Neural progenitor cell (in vitro differentiated cells): ENCODE measurements around the gene TMEM184A. TPM values are rescaled to one million over a fixed set of nuclear protein-coding genes. Genes with fewer than 3 reads are reported as not detected.
A peak's percentile ranks its signal among the peaks of the same experiment; 100 is the strongest.
"Not testable (repeated sequence)": the region's sequence is repeated elsewhere in the genome, so short reads cannot be mapped to it uniquely, and the experiment has no call there.

Experiments used
- DNase-seq: peaks from one replicate; pipeline ENCODE4 v3.0.0-alpha.2; 2016; ENCODE audit warnings: low spot score
- H2AFZ ChIP-seq: fragments of 200-600 bp; sonication (generic); replicated peaks from 2 replicates; pipeline ENCODE4 v1.6.1; 2016; ENCODE audit warnings: antibody characterized with exemption
- H3F3A ChIP-seq: fragments of 200-600 bp; sonication (generic); 2 replicates; pipeline ENCODE4 v1.6.1; 2016; ENCODE audit warnings: antibody characterized with exemption, low read depth
- H3K27ac ChIP-seq: fragments of 200-600 bp; sonication (generic); 2 replicates; pipeline ENCODE4 v1.5.1; 2016; ENCODE audit warnings: mild to moderate bottlenecking
- H3K27me3 ChIP-seq: fragments of 200-600 bp; sonication (generic); 2 replicates; pipeline ENCODE4 v1.6.1; 2016; ENCODE audit warnings: mild to moderate bottlenecking, moderate library complexity
- H3K36me3 ChIP-seq: fragments of 200-600 bp; sonication (generic); 2 replicates; pipeline ENCODE4 v1.5.1; 2016
- H3K4me1 ChIP-seq: fragments of 200-600 bp; sonication (generic); 2 replicates; pipeline ENCODE4 v1.6.1; 2016; ENCODE audit warnings: mixed run types
- H3K4me2 ChIP-seq: fragments of 200-600 bp; sonication (generic); 2 replicates; pipeline ENCODE4 v1.6.1; 2016
- H3K4me3 ChIP-seq: fragments of 200-600 bp; sonication (generic); 2 replicates; pipeline ENCODE4 v1.5.1; 2016
- H3K79me2 ChIP-seq: fragments of 200-600 bp; sonication (generic); 2 replicates; pipeline ENCODE4 v1.6.1; 2016; ENCODE audit warnings: low read depth
- H3K9ac ChIP-seq: fragments of 200-600 bp; sonication (generic); 2 replicates; pipeline ENCODE4 v1.6.1; 2016
- H3K9me3 ChIP-seq: fragments of 200-600 bp; sonication (generic); 2 replicates; pipeline ENCODE4 v1.5.1; 2016; ENCODE audit warnings: low read depth
- H4K20me1 ChIP-seq: fragments of 200-600 bp; sonication (generic); 2 replicates; pipeline ENCODE4 v1.6.1; 2016; ENCODE audit warnings: low read depth
- H3K27ac Mint-ChIP-seq: 3 replicates; pipeline ENCODE4 v1.8.0; 2021; ENCODE audit warnings: mixed read lengths
- H3K27me3 Mint-ChIP-seq: 2 replicates; pipeline ENCODE4 v1.8.0; 2022; ENCODE audit warnings: low read depth, mild to moderate bottlenecking, inconsistent platforms, moderate library complexity, mixed read lengths; ENCODE audit not compliant: insufficient read depth
- H3K36me3 Mint-ChIP-seq: 3 replicates; pipeline ENCODE4 v1.8.0; 2021; ENCODE audit warnings: mixed read lengths
- H3K4me1 Mint-ChIP-seq: 3 replicates; pipeline ENCODE4 v1.8.0; 2021; ENCODE audit warnings: mixed read lengths
- H3K4me3 Mint-ChIP-seq: 3 replicates; pipeline ENCODE4 v1.8.0; 2021; ENCODE audit warnings: mild to moderate bottlenecking, moderate library complexity, mixed read lengths
- H3K9me3 Mint-ChIP-seq: 3 replicates; pipeline ENCODE4 v1.8.0; 2020; ENCODE audit warnings: mixed read lengths
- CTCF ChIP-seq: fragments of 200-600 bp; sonication (generic); IDR thresholded peaks from 2 replicates; pipeline ENCODE4 v1.5.1; 2017; ENCODE audit warnings: antibody characterized with exemption, mild to moderate bottlenecking
- EZH2 ChIP-seq: fragments of 200-600 bp; sonication (generic); IDR thresholded peaks from 2 replicates; pipeline ENCODE4 v1.6.1; 2017; ENCODE audit warnings: antibody characterized with exemption, mild to moderate bottlenecking, moderate library complexity
- EZH2phosphoT487 ChIP-seq: fragments of 200-600 bp; sonication (generic); IDR thresholded peaks from 2 replicates; pipeline ENCODE4 v1.6.1; 2017; ENCODE audit warnings: antibody characterized with exemption
- total RNA-seq: library from RNA; depleted of rRNA; stranded (reverse); fragments of >200 nt; gene quantifications from 2 replicates; pipeline ENCODE4 v1.2.3, GENCODE V29; 2015; ENCODE audit warnings: low replicate concordance

Gene TMEM184A
- total RNA-seq, 1 donor from 2014 or later: 0.17 TPM

- Mint-ChIP-seq H3K9me3 (peaks cover 4% of the 10 kb centered on the region), H3K27ac (no peak overlapping the region), H3K27me3 (peaks cover 9% of the 10 kb centered on the region), H3K4me3 (peak overlapping the region; percentile 5), H3K4me1 (no peaks in the 10 kb centered on the region), H3K36me3 (no peaks in the 10 kb centered on the region)
- no peaks in the 10 kb centered on the region for H3K36me3 ChIP-seq
- no peaks in the 10 kb centered on the region for H3K4me1 ChIP-seq
- H3K4me3 ChIP-seq: no peak overlapping the region
- no peaks in the 10 kb centered on the region for H3K27me3 ChIP-seq
- DNase-seq: no peak
- no peaks in the 10 kb centered on the region for H3K9me3 ChIP-seq
- no peaks in the 10 kb centered on the region for H3F3A ChIP-seq
- no peak overlapping the region for H3K9ac ChIP-seq
- H3K27ac ChIP-seq: no peak overlapping the region
- H3K4me2 ChIP-seq: no peak overlapping the region
- H2AFZ ChIP-seq: no peak overlapping the region
- H3K79me2 ChIP-seq: no peaks in the 10 kb centered on the region
- TF ChIP-seq EZH2phosphoT487 (no peak), EZH2 (no peak), CTCF (no peak)
- H4K20me1 ChIP-seq: no peaks in the 10 kb centered on the region
Observed at GRCh38 chr7:1521456-1521855, 34.5 kb downstream of the TMEM184A start.

- TF ChIP-seq EZH2phosphoT487 (no peak), EZH2 (no peak), CTCF (no peak)
- Histone ChIP-seq H3K4me2 (no peak overlapping the region), H3K4me3 (no peak overlapping the region), H3K36me3 (no peaks in the 10 kb centered on the region), H3F3A (no peaks in the 10 kb centered on the region), H3K9ac (no peak overlapping the region), H3K27me3 (no peaks in the 10 kb centered on the region), H3K4me1 (no peaks in the 10 kb centered on the region), H3K79me2 (no peaks in the 10 kb centered on the region), H2AFZ (no peak overlapping the region), H3K27ac (no peak overlapping the region), H4K20me1 (no peaks in the 10 kb centered on the region), H3K9me3 (no peaks in the 10 kb centered on the region)
- no peak for DNase-seq
- peaks cover 9% of the 10 kb centered on the region for H3K27me3 Mint-ChIP-seq
- no peak overlapping the region for H3K4me3 Mint-ChIP-seq
- H3K9me3 Mint-ChIP-seq: peaks cover 4% of the 10 kb centered on the region
- no peak overlapping the region for H3K27ac Mint-ChIP-seq
- peaks cover under 1% of the 10 kb centered on the region for H3K4me1 Mint-ChIP-seq
- H3K36me3 Mint-ChIP-seq: no peaks in the 10 kb centered on the region
Observed at GRCh38 chr7:1520539-1521234, 35.3 kb downstream of the TMEM184A start.

GRCh38 chr7:1519322-1519922, 36.6 kb downstream of the TMEM184A start:
- H3K36me3 Mint-ChIP-seq, H3K4me2 ChIP-seq, H3K4me3 ChIP-seq, H3K9me3 Mint-ChIP-seq, H4K20me1 ChIP-seq, H2AFZ ChIP-seq, H3K27me3 ChIP-seq, H3K27ac ChIP-seq, H3K36me3 ChIP-seq, DNase-seq, H3K9me3 ChIP-seq, H3K79me2 ChIP-seq, H3K4me1 ChIP-seq, H3K4me3 Mint-ChIP-seq, H3K4me1 Mint-ChIP-seq, H3K27ac Mint-ChIP-seq, H3F3A ChIP-seq, H3K9ac ChIP-seq: not testable (repeated sequence)
- H3K27me3 Mint-ChIP-seq: peaks cover 10% of the 10 kb centered on the region

- H3K27ac ChIP-seq: no peak overlapping the region
- Mint-ChIP-seq H3K9me3 (peaks cover 4% of the 10 kb centered on the region), H3K36me3 (no peaks in the 10 kb centered on the region), H3K27me3 (peaks cover 8% of the 10 kb centered on the region), H3K4me1 (peaks cover 8% of the 10 kb centered on the region), H3K27ac (no peak overlapping the region), H3K4me3 (no peak overlapping the region)
- TF ChIP-seq EZH2phosphoT487 (no peak), CTCF (no peak), EZH2 (no peak)
- H3K4me1 ChIP-seq: no peaks in the 10 kb centered on the region
- no peak overlapping the region for H3K9ac ChIP-seq
- H3K27me3 ChIP-seq: no peaks in the 10 kb centered on the region
- no peak overlapping the region for H3K4me2 ChIP-seq
- no peaks in the 10 kb centered on the region for H3K9me3 ChIP-seq
- DNase-seq: no peak
- no peaks in the 10 kb centered on the region for H4K20me1 ChIP-seq
- H2AFZ ChIP-seq: no peak overlapping the region
- H3K4me3 ChIP-seq: no peak overlapping the region
- no peaks in the 10 kb centered on the region for H3K79me2 ChIP-seq
- H3F3A ChIP-seq: no peaks in the 10 kb centered on the region
- no peaks in the 10 kb centered on the region for H3K36me3 ChIP-seq
Observed at GRCh38 chr7:1516586-1517251, 39.3 kb downstream of the TMEM184A start.

GRCh38 chr7:1515509-1515967, 40.5 kb downstream of the TMEM184A start:
- H3K9me3 ChIP-seq, H3K9me3 Mint-ChIP-seq, H2AFZ ChIP-seq, H3K36me3 Mint-ChIP-seq, H3K27me3 ChIP-seq, H3K4me1 Mint-ChIP-seq, H3K4me3 ChIP-seq, H3K36me3 ChIP-seq, H3K9ac ChIP-seq, H3K4me1 ChIP-seq, H3F3A ChIP-seq, H3K27ac Mint-ChIP-seq, H3K4me2 ChIP-seq, H3K27ac ChIP-seq, H4K20me1 ChIP-seq, DNase-seq, H3K79me2 ChIP-seq, H3K27me3 Mint-ChIP-seq, H3K4me3 Mint-ChIP-seq: not testable (repeated sequence)
